ENCODE measurements around the gene EGFL8. TPM values are rescaled to one million over a fixed set of nuclear protein-coding genes. Genes with fewer than 3 reads are reported as not detected.

Gene EGFL8
- total RNA-seq (ENCODE audit: low replicate concordance): 0.16 and 0.72 TPM in 2 replicates

DNA sequence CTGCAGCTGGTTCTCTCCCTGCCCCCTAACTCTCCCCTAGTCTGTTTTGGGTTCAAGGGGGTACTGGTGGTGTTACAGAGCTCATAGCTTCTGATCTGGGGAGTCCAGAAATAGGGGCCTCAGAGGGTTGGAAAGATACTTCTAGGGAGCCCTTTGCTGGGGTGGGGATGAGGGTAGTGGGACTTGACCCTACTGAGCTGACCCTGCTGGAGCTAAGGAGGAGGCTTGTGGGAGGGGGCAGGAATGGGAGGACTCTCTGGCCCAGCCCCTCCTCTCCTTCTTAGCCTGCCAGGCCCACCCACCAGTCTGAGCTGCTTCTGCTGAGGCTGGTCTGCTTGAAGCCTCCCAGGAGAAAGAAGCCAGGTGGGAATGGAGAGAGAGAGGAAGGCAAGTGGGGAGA is at the start of gene EGFL8:
EGFL8 (plus strand) TSS at position 301 of the 400 bp plus-strand sequence. CDS start 1,571 bp downstream, outside the sequence.
- no peak for DNase-seq (ENCODE audit: low read depth)

DNA sequence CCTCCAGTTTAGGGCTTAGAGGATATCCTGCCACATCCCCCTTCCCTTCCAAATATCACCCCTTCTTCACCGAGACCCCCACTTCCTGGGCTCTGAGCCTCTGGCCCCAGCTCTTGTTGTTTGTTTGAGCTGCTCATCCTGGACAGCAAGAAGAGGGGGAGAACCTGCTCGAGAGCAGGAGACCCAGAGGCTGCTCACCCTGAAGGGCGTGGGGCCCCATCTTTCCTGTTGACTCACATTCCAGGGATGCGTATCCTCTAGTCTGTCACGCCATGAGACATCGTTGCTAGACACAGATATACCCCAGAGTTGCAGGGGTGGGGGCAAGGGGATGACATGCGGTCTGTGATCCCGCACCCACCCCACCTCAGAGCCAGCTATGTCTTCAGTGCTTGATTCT is 49.6 kb upstream of the EGFL8 start:
- peak; percentile 41 for DNase-seq (ENCODE audit: low read depth)
- H3K4me3 ChIP-seq (ENCODE audit: low read depth, low read length): no peak overlapping the region
- TF ChIP-seq, protein P1, sequence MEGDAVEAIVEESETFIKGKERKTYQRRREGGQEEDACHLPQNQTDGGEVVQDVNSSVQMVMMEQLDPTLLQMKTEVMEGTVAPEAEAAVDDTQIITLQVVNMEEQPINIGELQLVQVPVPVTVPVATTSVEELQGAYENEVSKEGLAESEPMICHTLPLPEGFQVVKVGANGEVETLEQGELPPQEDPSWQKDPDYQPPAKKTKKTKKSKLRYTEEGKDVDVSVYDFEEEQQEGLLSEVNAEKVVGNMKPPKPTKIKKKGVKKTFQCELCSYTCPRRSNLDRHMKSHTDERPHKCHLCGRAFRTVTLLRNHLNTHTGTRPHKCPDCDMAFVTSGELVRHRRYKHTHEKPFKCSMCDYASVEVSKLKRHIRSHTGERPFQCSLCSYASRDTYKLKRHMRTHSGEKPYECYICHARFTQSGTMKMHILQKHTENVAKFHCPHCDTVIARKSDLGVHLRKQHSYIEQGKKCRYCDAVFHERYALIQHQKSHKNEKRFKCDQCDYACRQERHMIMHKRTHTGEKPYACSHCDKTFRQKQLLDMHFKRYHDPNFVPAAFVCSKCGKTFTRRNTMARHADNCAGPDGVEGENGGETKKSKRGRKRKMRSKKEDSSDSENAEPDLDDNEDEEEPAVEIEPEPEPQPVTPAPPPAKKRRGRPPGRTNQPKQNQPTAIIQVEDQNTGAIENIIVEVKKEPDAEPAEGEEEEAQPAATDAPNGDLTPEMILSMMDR (IDR thresholded peaks at IDR 0.05; ENCODE audit: insufficient read depth, low read length): no peak

More for the DNA sequence above, at the start of gene EGFL8:
- TF ChIP-seq, protein P1 (IDR thresholded peaks at IDR 0.05; ENCODE audit: insufficient read depth, low read length): no peak
- H3K4me3 ChIP-seq (ENCODE audit: low read depth, low read length): no peak within 1 kb of the TSS

DNA sequence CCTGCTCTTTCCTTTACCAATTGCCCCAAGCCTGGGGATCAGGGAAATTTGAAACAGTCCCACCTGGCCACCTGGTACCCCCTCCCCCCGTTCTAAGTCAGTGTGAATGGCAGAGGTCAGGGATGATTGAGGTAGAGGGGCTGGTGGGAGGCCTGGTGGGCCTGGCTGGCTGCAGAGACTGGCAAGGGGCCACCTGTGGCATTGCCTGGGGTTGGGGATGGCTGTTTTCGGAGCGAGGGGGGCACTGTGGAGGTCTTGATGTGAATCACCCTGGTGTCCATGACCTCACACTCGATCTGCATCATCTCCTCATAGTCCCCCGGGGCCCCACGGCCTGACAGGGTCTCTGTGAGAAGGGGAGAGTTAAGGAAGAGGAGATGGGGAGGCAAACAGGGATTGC is 48.8 kb upstream of the EGFL8 start:
- no peak for DNase-seq (ENCODE audit: low read depth)
- no peak overlapping the region for H3K4me3 ChIP-seq (ENCODE audit: low read depth, low read length)
- TF ChIP-seq, protein P1 (IDR thresholded peaks at IDR 0.05; ENCODE audit: insufficient read depth, low read length): no peak

DNA sequence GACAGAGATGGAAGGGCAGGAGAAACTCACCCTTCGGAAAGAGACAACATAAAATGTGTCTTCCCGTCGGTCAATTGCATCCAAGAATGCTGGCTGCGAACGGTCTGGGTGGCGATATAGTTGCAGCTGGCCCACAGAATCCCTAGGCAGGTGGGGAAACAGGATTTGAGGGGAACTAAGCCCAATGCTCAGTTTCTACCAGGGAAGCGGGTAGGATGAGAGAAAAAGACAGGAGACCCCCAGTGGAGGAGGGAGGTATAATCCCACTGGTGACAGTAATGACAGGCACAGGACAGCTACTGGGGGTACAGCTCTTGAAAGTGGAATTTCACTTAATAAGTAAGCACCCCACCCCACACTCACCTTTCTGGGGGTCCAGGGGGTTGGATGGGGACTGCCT is 47.7 kb upstream of the EGFL8 start:
- H3K4me3 ChIP-seq (ENCODE audit: low read depth, low read length): no peak overlapping the region
- DNase-seq (ENCODE audit: low read depth): no peak
- TF ChIP-seq, protein P1 (IDR thresholded peaks at IDR 0.05; ENCODE audit: insufficient read depth, low read length): peak; percentile 46

DNA sequence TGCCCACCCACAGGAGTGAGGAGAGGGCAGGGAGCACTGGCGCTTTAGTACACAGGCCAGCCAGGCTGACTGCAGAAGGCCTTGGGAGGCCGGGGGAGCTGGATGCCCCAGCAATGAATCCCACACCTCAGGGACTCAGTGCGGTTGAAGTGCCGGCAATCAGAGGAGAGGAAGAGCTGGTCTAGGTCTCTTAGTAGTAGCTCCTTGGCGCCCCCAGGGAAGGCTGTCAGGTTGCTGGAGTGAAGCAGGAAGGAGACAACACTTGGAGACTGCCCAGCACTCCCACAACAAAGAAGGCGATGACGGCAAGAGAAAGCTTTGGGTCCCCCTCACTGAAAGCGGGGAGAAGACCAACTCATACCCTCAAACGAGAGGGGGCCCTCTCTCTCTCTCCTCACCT is 46.9 kb upstream of the EGFL8 start:
- H3K4me3 ChIP-seq (ENCODE audit: low read depth, low read length): no peak overlapping the region
- DNase-seq (ENCODE audit: low read depth): no peak
- TF ChIP-seq, protein P1 (IDR thresholded peaks at IDR 0.05; ENCODE audit: insufficient read depth, low read length): no peak

DNA sequence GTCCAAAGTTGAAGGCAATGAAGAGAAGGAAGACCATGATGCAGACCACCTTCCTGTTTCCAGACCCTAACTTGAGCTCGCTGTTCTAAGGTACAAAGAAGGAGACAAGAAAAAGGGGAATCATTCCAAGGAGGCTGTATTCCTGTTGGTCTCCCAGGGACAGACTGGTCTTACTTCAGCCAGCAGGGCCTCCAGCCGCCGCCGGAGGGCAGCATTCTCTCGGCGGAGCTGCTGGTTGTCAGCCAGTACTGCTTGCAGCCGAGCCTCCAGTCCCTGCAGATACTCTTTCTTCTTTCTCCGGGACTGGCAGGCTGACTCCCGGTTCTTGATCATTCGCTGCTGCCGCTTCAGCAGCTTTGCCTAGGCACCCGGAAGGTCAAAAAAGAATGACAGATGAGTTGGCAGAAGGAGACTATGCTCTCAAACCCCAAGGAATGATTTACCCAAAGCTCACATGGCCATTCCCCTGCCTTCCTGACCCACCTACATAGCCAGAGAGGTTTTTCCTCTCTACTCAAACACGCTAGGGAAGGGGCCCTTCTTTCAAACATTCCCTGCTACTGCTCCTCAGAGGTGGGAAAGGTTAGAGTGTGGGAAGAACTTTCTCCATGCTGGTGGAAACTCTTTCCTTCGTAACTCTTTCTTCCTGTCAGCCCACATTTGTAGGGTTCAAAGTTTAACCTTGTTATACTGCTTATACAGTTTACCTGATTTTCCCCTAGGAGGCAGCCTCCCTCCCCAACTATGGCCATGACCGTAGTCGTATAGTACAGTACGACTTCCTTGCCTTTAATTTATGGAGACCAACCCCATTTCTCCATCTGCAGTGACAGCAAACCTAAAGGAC is 45.4 kb upstream of the EGFL8 start:
- TF ChIP-seq, protein P1 (IDR thresholded peaks at IDR 0.05; ENCODE audit: insufficient read depth, low read length): peak; percentile 94
- DNase-seq (ENCODE audit: low read depth): peak; percentile 88
- no peak overlapping the region for H3K4me3 ChIP-seq (ENCODE audit: low read depth, low read length)

Measured in fibroblast of the aortic adventitia (primary cell).